CD4-positive, alpha-beta T cell treated with Interleukin-4 for 1 hour (primary cell): ENCODE results near the gene SLC1A4.
"Not testable (repeated sequence)": the region's sequence is repeated elsewhere in the genome, so short reads cannot be mapped to it uniquely, and the experiment has no call there.

Source experiments
- DNase-seq, 2 donors: peaks; one replicate each; pipeline ENCODE4 v3.0.0-alpha.2; 2020 to 2022

The SLC1A4 gene

DNA sequence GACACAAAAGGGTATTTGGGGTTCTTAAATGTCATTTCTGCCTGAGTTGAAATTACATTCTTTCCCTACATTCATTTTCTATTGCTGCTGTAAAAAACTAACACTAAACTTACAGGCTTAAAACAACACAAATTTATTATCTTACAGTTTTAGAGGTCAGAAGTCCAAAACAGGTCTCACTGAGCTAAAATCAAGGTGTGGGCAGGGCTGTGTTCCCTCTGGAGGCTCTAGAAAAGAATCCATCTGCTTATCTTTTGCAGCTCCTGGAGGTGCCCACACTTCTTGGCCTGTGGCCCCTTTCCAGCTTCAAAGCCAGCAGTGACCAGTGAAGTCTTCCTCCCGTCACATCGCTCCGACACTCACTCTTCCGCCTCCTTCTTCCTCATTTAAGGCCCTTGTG lies 23.2 kb upstream of the SLC1A4 start:
- no peak for DNase-seq

GRCh38 chr2:64966839-64967238 lies 22.4 kb upstream of the SLC1A4 start:
- DNase-seq, result no peak

DNA sequence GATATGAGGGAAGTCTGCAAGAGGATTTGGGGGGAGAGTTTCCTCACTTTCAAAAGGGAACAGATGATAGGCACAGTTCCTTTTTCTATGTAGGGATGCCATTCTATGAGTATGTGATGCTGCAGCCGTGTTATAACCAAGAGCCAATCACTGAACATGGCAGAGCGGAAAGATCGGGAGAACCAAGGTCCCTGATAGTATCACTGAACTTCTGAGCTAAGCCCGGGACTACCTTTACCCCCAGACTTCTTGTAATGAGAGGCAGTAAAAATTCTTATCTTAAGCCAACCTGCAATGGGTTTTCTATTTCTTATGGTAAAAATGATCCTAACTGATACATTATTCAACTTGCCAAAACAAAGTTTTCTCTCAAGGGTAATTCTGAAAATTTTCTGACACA lies 21.6 kb upstream of the SLC1A4 start:
- DNase-seq, result no peak

- DNase-seq, result not testable (repeated sequence)
Observed at GRCh38 chr2:64969086-64969485, 20.1 kb upstream of the SLC1A4 start.

- DNase-seq, result no peak
Observed at GRCh38 chr2:64970495-64970894, 18.7 kb upstream of the SLC1A4 start.

- DNase-seq, result no peak
Observed at GRCh38 chr2:64972426-64972825, 16.8 kb upstream of the SLC1A4 start.

GRCh38 chr2:64972876-64973275 lies 16.3 kb upstream of the SLC1A4 start:
- no peak for DNase-seq

- no peak for DNase-seq
Observed at GRCh38 chr2:64975232-64975821, 13.9 kb upstream of the SLC1A4 start.

GRCh38 chr2:64976276-64976675 lies 12.9 kb upstream of the SLC1A4 start:
- no peak for DNase-seq

DNA sequence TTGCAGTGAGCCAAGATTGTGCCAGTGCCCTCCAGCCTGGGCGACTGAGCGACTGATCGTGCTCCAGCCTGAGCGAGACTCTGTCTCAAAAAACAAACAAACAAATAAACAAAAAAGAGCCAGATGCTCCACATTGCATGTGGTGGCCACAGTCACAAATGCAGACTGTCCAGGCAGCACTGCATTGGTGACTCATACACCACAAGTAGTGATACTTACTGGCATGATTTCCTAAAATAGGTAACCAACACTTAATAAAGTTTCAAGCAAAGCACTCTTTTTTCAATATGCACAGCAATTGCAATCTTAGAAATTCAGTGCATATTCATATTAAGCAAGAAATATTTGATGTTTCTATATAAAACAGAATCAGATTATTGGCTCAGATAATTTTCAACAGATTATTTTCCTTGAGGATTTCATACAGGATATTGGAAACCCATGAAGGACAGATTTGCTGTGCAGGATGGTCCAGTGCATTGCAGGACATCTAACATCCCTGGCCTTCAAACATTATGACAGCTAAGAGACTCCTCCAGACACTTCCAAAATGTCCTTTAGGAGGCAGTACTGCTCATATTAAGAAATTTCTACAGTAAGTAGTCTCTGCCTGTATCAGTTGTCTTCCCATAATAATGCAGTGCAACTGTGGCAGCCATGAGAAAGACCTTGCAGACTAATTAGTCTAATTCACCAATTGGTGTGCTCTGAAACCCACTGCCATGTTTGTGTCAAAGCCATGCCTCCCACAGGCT lies 10.5 kb upstream of the SLC1A4 start:
- peak in 1 of 2 donors; percentile 35 for DNase-seq

GRCh38 chr2:64979744-64980143 lies 9.5 kb upstream of the SLC1A4 start:
- no peak for DNase-seq

DNA sequence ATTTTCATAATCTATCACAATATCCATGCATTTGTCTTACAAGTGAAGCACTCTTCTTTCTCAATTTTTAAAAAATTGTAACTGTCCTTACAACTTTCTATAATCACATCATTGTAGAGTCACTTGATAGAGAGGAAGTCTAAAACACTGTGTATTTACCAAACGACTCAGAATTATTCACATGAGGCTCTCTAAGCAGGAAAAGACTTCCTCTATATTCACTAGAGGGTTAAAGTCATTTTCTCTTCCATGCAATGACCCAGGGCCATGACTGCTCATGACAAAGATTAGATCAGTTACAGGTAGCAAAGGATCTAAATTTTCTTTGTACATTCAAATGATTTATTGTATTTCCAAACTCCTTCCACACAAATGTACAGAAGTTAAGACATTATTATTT lies 9.0 kb upstream of the SLC1A4 start:
- DNase-seq, result no peak

GRCh38 chr2:64982311-64982857 lies 6.8 kb upstream of the SLC1A4 start:
- no peak for DNase-seq

DNA sequence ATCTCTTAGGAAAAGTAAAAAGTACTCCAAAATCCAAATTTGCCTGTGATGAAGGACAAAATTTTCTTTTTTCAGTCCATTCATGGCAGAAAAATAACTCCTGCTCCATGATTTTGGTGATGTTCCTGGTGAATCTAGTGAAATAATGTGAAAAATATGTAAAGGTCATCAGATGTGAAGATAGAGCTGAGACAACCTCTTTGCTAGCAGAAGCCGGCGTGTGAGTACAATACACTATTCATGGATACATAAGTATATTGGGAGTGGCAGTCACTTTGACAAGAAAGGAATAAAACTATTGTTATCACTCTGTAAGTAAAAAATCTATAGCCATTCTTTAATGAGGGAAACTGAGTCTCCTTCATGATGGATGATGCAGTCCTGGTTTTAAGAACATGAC lies 6.3 kb upstream of the SLC1A4 start:
- no peak for DNase-seq

GRCh38 chr2:64985447-64985846 lies 3.8 kb upstream of the SLC1A4 start:
- DNase-seq, result no peak

DNA sequence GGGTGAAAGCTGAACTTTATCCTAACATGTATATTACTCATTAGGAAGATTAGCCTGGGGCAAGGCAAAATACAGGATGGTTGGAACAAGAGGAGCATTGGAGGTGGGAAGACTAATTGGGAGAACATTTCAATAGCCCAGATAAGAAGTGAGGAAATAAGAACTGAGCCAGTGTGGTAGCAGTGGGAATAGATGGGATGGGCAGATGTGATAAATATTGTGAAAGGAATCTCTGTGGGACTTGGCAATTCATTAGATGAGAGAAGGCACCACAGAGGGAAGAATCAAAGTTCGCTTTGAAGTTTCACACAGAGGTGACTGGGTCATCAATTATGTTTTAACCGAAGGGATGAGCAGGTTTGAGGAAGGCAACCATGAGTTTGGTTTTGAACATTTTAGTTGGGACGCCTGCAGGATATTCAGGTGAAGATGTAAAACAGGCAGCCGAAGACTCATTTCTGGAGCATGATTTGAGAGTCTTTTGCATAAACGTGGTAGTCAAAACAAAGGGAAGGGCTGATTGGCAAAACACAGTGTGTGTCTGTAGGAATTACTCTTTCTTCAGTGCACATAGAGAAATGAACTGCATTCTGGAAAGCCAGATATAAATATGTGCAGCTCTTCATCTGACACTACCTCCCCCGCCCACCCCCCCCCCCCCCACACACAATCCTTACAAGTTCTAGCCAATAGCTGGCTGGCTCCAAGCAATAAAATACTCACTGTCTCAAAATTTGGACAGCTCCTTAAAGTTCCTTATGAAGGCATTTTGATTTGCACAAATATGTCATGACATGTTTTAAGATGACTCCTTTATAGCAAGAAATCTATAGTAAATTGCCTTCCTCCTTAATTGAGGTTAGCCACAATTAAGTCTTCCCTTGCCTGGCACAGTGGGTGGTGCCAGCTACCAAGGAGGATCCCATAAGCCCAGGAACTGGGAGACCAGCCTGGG lies 1.9 kb upstream of the SLC1A4 start:
- no peak for DNase-seq

DNA sequence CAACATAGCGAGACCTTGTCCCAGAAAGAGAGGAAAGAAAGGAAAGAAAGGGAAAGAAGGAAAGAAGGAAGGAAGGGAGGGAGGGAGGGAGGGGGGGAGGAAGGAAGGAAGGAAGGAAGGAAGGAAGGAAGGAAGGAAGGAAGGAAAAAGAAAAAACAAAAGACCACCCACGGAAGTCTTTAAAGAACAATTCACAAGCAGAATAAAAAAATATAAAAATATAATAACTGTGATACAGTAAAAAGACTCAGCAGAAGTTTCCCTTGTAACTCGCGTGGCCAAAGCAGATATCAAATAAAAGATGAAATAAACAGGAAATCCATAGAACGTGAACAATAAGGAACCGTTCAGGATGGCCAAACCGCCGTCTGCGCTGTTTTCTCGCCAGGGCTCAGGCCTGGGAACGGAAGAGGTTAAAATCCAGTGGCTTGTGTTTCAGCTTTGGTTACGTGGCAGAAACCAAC lies 1.2 kb upstream of the SLC1A4 start:
- DNase-seq, result no peak

GRCh38 chr2:64988420-64989125 lies 626 bp upstream of the SLC1A4 start:
- DNase-seq, result peak; percentile 60 to 61

DNA sequence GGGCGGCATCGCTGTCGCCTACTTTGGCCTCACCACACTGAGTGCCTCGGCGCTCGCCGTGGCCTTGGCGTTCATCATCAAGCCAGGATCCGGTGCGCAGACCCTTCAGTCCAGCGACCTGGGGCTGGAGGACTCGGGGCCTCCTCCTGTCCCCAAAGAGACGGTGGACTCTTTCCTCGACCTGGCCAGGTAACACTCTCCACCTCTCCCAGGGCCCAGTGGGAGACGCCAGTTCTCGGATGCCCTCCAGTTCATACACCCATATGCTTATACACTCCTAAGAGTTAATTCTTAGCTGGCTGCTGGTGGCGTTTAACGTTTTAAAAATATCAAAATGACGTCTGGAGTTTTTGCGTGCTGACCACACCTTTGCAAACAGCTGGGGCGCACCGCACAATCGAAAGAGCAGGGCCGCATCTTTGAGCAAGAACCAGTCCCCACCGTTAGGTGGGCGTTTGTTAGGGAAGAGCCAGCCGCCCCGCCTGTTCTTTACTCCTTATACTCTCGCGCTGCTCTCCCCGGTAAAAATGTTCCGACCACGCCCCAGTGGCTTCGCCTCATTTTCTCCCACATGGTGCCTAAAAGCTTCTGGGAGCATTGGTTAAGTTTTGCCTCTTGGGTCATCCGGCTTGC lies 899 bp downstream of the SLC1A4 start:
- DNase-seq, result no peak

GRCh38 chr2:64990876-64991275 lies 1.7 kb downstream of the SLC1A4 start:
- DNase-seq, result no peak

GRCh38 chr2:64992218-64992617 lies 3.0 kb downstream of the SLC1A4 start:
- no peak for DNase-seq

- DNase-seq, result no peak
Observed at GRCh38 chr2:64992990-64993389, 3.8 kb downstream of the SLC1A4 start.
